Stimulated activated CD4-positive, alpha-beta T cell treated with anti-CD3 and anti-CD28 coated beads, Interleukin-4, amount 100 ng/mL, for 1 hour (primary cell): Measurements from ENCODE around the gene ERVW-1.
"Not testable (repeated sequence)": the region's sequence is repeated elsewhere in the genome, so short reads cannot be mapped to it uniquely, and the experiment has no call there.

ENCODE experiments used
- DNase-seq: peaks from one replicate; pipeline ENCODE4 v3.0.0-alpha.2; 2020

Gene ERVW-1

GRCh38 chr7:92477681-92478080, at the start of gene ERVW-1:
Gene ERVW-1, minus strand, starts transcription at chr7:92477946. Its CDS starts 7,565 bp downstream, at chr7:92470381.
- not testable (repeated sequence) for DNase-seq

GRCh38 chr7:92523110-92523509, 45.4 kb upstream of the ERVW-1 start:
- no peak for DNase-seq

- no peak for DNase-seq
These were observed 42.3 kb upstream of the ERVW-1 start for GRCh38 chr7:92520024-92520423.

- no peak for DNase-seq
These were observed 39.9 kb upstream of the ERVW-1 start for GRCh38 chr7:92517631-92518030.

- no peak for DNase-seq
These were observed 35.6 kb upstream of the ERVW-1 start for GRCh38 chr7:92513167-92513902.

- DNase-seq, result no peak
These were observed 31.2 kb upstream of the ERVW-1 start for GRCh38 chr7:92508946-92509345.

GRCh38 chr7:92506363-92506762, 28.6 kb upstream of the ERVW-1 start:
- no peak for DNase-seq

GRCh38 chr7:92504563-92504962, 26.8 kb upstream of the ERVW-1 start:
- no peak for DNase-seq

- DNase-seq, result no peak
These were observed 26.0 kb upstream of the ERVW-1 start for GRCh38 chr7:92503767-92504166.

- no peak for DNase-seq
These were observed 20.8 kb upstream of the ERVW-1 start for GRCh38 chr7:92498557-92498956.

GRCh38 chr7:92496876-92497275, 19.1 kb upstream of the ERVW-1 start:
- no peak for DNase-seq

GRCh38 chr7:92489634-92490033, 11.9 kb upstream of the ERVW-1 start:
- DNase-seq, result no peak

GRCh38 chr7:92487804-92488203, 10.1 kb upstream of the ERVW-1 start:
- DNase-seq, result no peak

- no peak for DNase-seq
These were observed 8.2 kb upstream of the ERVW-1 start for GRCh38 chr7:92485974-92486373.

- DNase-seq, result no peak
These were observed 7.6 kb upstream of the ERVW-1 start for GRCh38 chr7:92485267-92485892.

- not testable (repeated sequence) for DNase-seq
These were observed 6.5 kb upstream of the ERVW-1 start for GRCh38 chr7:92484226-92484625.

- not testable (repeated sequence) for DNase-seq
These were observed 5.9 kb upstream of the ERVW-1 start for GRCh38 chr7:92483624-92484023.

- not testable (repeated sequence) for DNase-seq
These were observed 1.4 kb upstream of the ERVW-1 start for GRCh38 chr7:92479146-92479545.

- DNase-seq, result no peak
These were observed 965 bp upstream of the ERVW-1 start for GRCh38 chr7:92478711-92479110.

- DNase-seq, result no peak
These were observed 349 bp upstream of the ERVW-1 start for GRCh38 chr7:92478095-92478494.

GRCh38 chr7:92475851-92476590, 1.7 kb downstream of the ERVW-1 start:
- not testable (repeated sequence) for DNase-seq

GRCh38 chr7:92475261-92475770, 2.4 kb downstream of the ERVW-1 start:
- not testable (repeated sequence) for DNase-seq

GRCh38 chr7:92473989-92474388, 3.8 kb downstream of the ERVW-1 start:
- not testable (repeated sequence) for DNase-seq

- DNase-seq, result not testable (repeated sequence)
These were observed 9.2 kb downstream of the ERVW-1 start for GRCh38 chr7:92468589-92468988.
